GM12878 (cell line): ENCODE measurements around the gene MMP14. TPM values are rescaled to one million over a fixed set of nuclear protein-coding genes. Genes with fewer than 3 reads are reported as not detected.

Experiments used
- ATAC-seq: fragments of 200-7000 bp; cut with Tn5 transposase; 3 replicates; pipeline ENCODE4 v1.9.1; 2020; ENCODE audit warnings: mild to moderate bottlenecking, moderate library complexity
- BruUV-seq: library from RNA; stranded (reverse); fragments of 400-500 nt; replicated peaks from 2 replicates; lab custom pipeline; 2021; lab: Mats Ljungman, UMichigan
- CTCF ChIA-PET: fragments of 300-600 bp; sonication (Branson Sonifier 250); formaldehyde crosslinking; extraction: SDS; loops from one replicate; lab custom pipeline; 2021; ENCODE audit warnings: inconsistent platforms; lab: Yijun Ruan, JAX
- POLR2A ChIA-PET: fragments of 350-600 bp; formaldehyde crosslinking; extraction: SDS; loops from one replicate; lab custom pipeline; 2021; ENCODE audit warnings: inconsistent platforms; lab: Charles Lee
- RAD21 ChIA-PET: fragments of 300-600 bp; sonication (Branson Sonifier 250); formaldehyde crosslinking; loops from one replicate; lab custom pipeline; 2023; ENCODE audit warnings: antibody characterized with exemption; ENCODE audit not compliant: unreplicated experiment; lab: Charles Lee
- SMC1A ChIA-PET: fragments of 300-600 bp; sonication (Branson Sonifier 250); formaldehyde crosslinking; loops from one replicate; lab custom pipeline; 2023; ENCODE audit not compliant: unreplicated experiment, uncharacterized antibody; lab: Charles Lee
- DNase-seq: peaks from one replicate; pipeline ENCODE4 v3.0.0-alpha.2; 2011; ENCODE audit warnings: low read depth, low spot score
- FAIRE-seq: peaks from 3 replicates; lab custom pipeline; 2011; peaks lifted over from hg19 to GRCh38; lab: Jason Lieb, UNC
- H2AFZ ChIP-seq: 2 replicates; pipeline ENCODE4 v1.6.0; 2011; ENCODE audit warnings: low read depth, low read length, control low read depth; ENCODE audit not compliant: control insufficient read depth
- H3K27ac ChIP-seq: 2 replicates; pipeline ENCODE4 v1.5.1; 2011; ENCODE audit warnings: control low read depth; ENCODE audit not compliant: control insufficient read depth, insufficient read depth
- H3K27me3 ChIP-seq, 2 experiments: replicated peaks in 1 of 2; 2 replicates each; pipeline versions ENCODE4 v1.6.0 to v1.6.1; 2011; ENCODE audit warnings: low read length in 1 of 2; ENCODE audit not compliant: control insufficient read depth in 2 of 2, insufficient read depth in 2 of 2
- H3K36me3 ChIP-seq, 2 experiments: 2 replicates each; pipeline ENCODE4 v1.5.1; 2011; ENCODE audit warnings: low read length in 1 of 2; ENCODE audit not compliant: control insufficient read depth in 2 of 2, insufficient read depth in 2 of 2
- H3K4me1 ChIP-seq: 2 replicates; pipeline ENCODE4 v1.6.1; 2011; ENCODE audit warnings: mild to moderate bottlenecking, low read length, moderate library complexity, mixed read lengths; ENCODE audit not compliant: control insufficient read depth, insufficient read depth
- H3K4me2 ChIP-seq: 2 replicates; pipeline ENCODE4 v1.6.0; 2011; ENCODE audit warnings: control low read depth; ENCODE audit not compliant: control insufficient read depth, insufficient read depth
- H3K4me3 ChIP-seq: fragments of 200-600 bp; sonication (generic); 2 replicates; pipeline ENCODE4 v1.5.1; 2016
- H3K79me2 ChIP-seq: 2 replicates; pipeline ENCODE4 v1.6.0; 2011; ENCODE audit warnings: low read length; ENCODE audit not compliant: control insufficient read depth, insufficient read depth
- H3K9ac ChIP-seq: 2 replicates; pipeline ENCODE4 v1.8.0; 2011; ENCODE audit warnings: low read length, control low read depth, mixed read lengths; ENCODE audit not compliant: control insufficient read depth, insufficient read depth
- H3K9me3 ChIP-seq: replicated peaks from 3 replicates; pipeline ENCODE4 v1.5.1; 2011; ENCODE audit warnings: mild to moderate bottlenecking, low read length; ENCODE audit not compliant: control insufficient read depth, insufficient read depth
- H4K20me1 ChIP-seq: 2 replicates; pipeline ENCODE4 v1.6.0; 2011; ENCODE audit not compliant: control insufficient read depth, insufficient read depth
- BCL3 ChIP-seq: IDR thresholded peaks from 2 replicates; pipeline ENCODE4 v1.6.1; 2011; ENCODE audit warnings: borderline replicate concordance, low read depth, mild to moderate bottlenecking, moderate library complexity, low read length; ENCODE audit not compliant: insufficient read depth, poor library complexity, severe bottlenecking
- BRCA1 ChIP-seq: IDR thresholded peaks from 2 replicates; pipeline ENCODE4 v1.6.1; 2011; ENCODE audit warnings: low read depth, low read length, improper control_type of control experiment
- E4F1 ChIP-seq: fragments of 450-650 bp; IDR thresholded peaks from 2 replicates; pipeline ENCODE4 v1.6.1; 2018; ENCODE audit warnings: borderline replicate concordance, mild to moderate bottlenecking; ENCODE audit not compliant: partially characterized antibody
- IRF3 ChIP-seq: fragments of 450-650 bp; IDR thresholded peaks from 2 replicates; pipeline ENCODE4 v1.6.1; 2014; ENCODE audit warnings: mild to moderate bottlenecking
- MLLT1 ChIP-seq: fragments of 450-650 bp; IDR thresholded peaks from 2 replicates; pipeline ENCODE4 v1.6.1; 2016; ENCODE audit warnings: mild to moderate bottlenecking
- PBX3 ChIP-seq: IDR thresholded peaks from 2 replicates; pipeline ENCODE4 v1.6.1; 2011; ENCODE audit warnings: mild to moderate bottlenecking, low read depth, low read length, moderate library complexity; ENCODE audit not compliant: insufficient replicate concordance
- TAF1 ChIP-seq: IDR thresholded peaks from 2 replicates; pipeline ENCODE4 v1.6.1; 2011; ENCODE audit warnings: mild to moderate bottlenecking, low read depth, low read length, borderline replicate concordance
- USF2 ChIP-seq: IDR thresholded peaks from 2 replicates; pipeline ENCODE4 v1.6.1; 2011; ENCODE audit warnings: low read depth, low read length, improper control_type of control experiment, borderline replicate concordance
- WRNIP1 ChIP-seq: IDR thresholded peaks from 2 replicates; pipeline ENCODE4 v1.6.1; 2011; ENCODE audit warnings: low read depth, low read length, improper control_type of control experiment, borderline replicate concordance
- ZBED1 ChIP-seq: IDR thresholded peaks from 2 replicates; pipeline ENCODE4 v1.6.1; 2016; ENCODE audit warnings: borderline replicate concordance
- ZNF274 ChIP-seq: IDR thresholded peaks from one replicate; pipeline ENCODE4 v1.8.0; 2011; ENCODE audit not compliant: insufficient read length, insufficient read depth
- WGBS: methylation state at CpG from one replicate; pipeline ENCODE4 v1.1.6; 2016; ENCODE audit warnings: low lambda C conversion rate; ENCODE audit not compliant: insufficient replicate concordance, insufficient coverage; ENCODE audit errors: missing lambda C conversion rate; 5-methylcytosine and 5-hydroxymethylcytosine counted together
- in situ Hi-C: fragments of 300-500 bp; cut with MboI; formaldehyde crosslinking; loops from 9 replicates; pipeline ENCODE4 v1.14.3; 2018; ENCODE audit warnings: mixed read lengths
- intact Hi-C: fragments of 100-400 bp; cut with micrococcal nuclease; formaldehyde crosslinking; loops from one replicate; pipeline ENCODE4 v1.14.2; 2022; ENCODE audit not compliant: unreplicated experiment
- polyA plus RNA-seq, 11 experiments: library from polyadenylated mRNA; depleted of rRNA in 4 of 11; unstranded in 6 of 11; stranded (reverse) in 5 of 11; fragments of >200 nt; fragmentation: Nextera tagmentation in 4 of 11; fragmentation: Illumina TruSeq in 1 of 11; extraction: Ambion mirVana in 4 of 11; extraction: Trizol in 1 of 11; gene quantifications; 1 replicate in 1 of 11; 2 replicates in 10 of 11; pipeline versions ENCODE4 v1.2.1 to v1.2.3, GENCODE V29; 2011 to 2016; ENCODE audit warnings: inconsistent platforms in 2 of 11, missing spikeins in 2 of 11, low read depth in 1 of 11
- total RNA-seq, 4 experiments: library from RNA; depleted of rRNA in 3 of 4; stranded (reverse); fragments of >200 nt in 3 of 4; fragmentation: Illumina TruSeq in 1 of 4; extraction: Trizol in 1 of 4; gene quantifications; 2 replicates each; pipeline versions ENCODE4 v1.2.1 to v1.2.3, GENCODE V29; 2013 to 2021

The MMP14 gene
- total and polyA plus RNA-seq, 10 of the 15 experiments (the other 5 are each of a cell fraction or from before 2014, with no cell fraction given) = 0.31 to 1.9 (median 0.70) TPM; not detected in 2

GRCh38 chr14:22821193-22822015, 15.0 kb upstream of the MMP14 start:
- POLR2A ChIA-PET = interaction anchor here (0.5 to 1.3 kb wide), 3 partner anchors 9 to 31 kb away, joined by 3 to 5 read pairs (median 3); no protein-coding TSS in a partner anchor
- ATAC-seq = no peak
- SMC1A ChIA-PET = interaction anchor here (0.6 to 7.6 kb wide), 9 partner anchors 13 to 251 kb away, joined by 3 to 104 read pairs (median 4); no protein-coding TSS in a partner anchor
- FAIRE-seq = no peak
- RAD21 ChIA-PET = interaction anchor here (1.0 to 5.3 kb wide), 6 partner anchors 9 to 42 kb away, joined by 3 to 130 read pairs (median 20); no protein-coding TSS in a partner anchor
- BruUV-seq = no TSS peak
- H3K4me1 ChIP-seq = peaks cover 34% of the 10 kb centered on the region
- CTCF ChIA-PET = interaction anchor here (0.9 to 15.1 kb wide), 11 partner anchors 10 to 251 kb away, joined by 3 to 324 read pairs (median 4); no protein-coding TSS in a partner anchor
- no peak overlapping the region for H3K27ac ChIP-seq
- DNase-seq = no peak
- no peak overlapping the region for H3K4me3 ChIP-seq
- H2AFZ ChIP-seq = no peak overlapping the region
- no peak overlapping the region for H3K4me2 ChIP-seq
- H4K20me1 ChIP-seq = no peaks in the 10 kb centered on the region
- H3K36me3 ChIP-seq = no peaks in the 10 kb centered on the region
- H3K9ac ChIP-seq = no peak overlapping the region
- in situ Hi-C loops (no loop called here), intact Hi-C loops (loop anchor here (1.0 kb wide), 1 partner anchor 10 kb away; no protein-coding TSS in a partner anchor)
- H3K79me2 ChIP-seq = no peaks in the 10 kb centered on the region
- WGBS = 94% methylated on average over 23 of the region's 24 CpGs
- no peak for TF ChIP-seq TAF1
- TF ChIP-seq PBX3 = no peak
- no peak for TF ChIP-seq WRNIP1
- TF ChIP-seq USF2 = no peak
- TF ChIP-seq ZBED1 = no peak
- TF ChIP-seq BCL3 = no peak
- no peak for TF ChIP-seq ZNF274
- no peak for TF ChIP-seq MLLT1
- TF ChIP-seq E4F1 = no peak
- TF ChIP-seq IRF3 = no peak
- TF ChIP-seq BRCA1 = no peak
- H3K9me3 ChIP-seq = no peaks in the 10 kb centered on the region
- H3K27me3 ChIP-seq = no peaks in the 10 kb centered on the region
